HEK293 (cell line): ENCODE data around the gene MAP7D1.

Source experiments
- BCL11B ChIP-seq: fragments of 450-650 bp; formaldehyde crosslinking; IDR thresholded peaks from 2 replicates; pipeline ENCODE4 v1.5.1; 2016; ENCODE audit warnings: low read depth, missing biosample characterization, missing genetic modification characterization
- HOXC10 ChIP-seq: sonication (generic); formaldehyde crosslinking; IDR thresholded peaks from 2 replicates; pipeline ENCODE4 v1.8.1; 2023; ENCODE audit warnings: mild to moderate bottlenecking, missing genetic modification reagents
- KLF10 ChIP-seq: fragments of 450-650 bp; IDR thresholded peaks from 2 replicates; pipeline ENCODE4 v1.5.1; 2018; ENCODE audit warnings: missing biosample characterization, mild to moderate bottlenecking, missing genetic modification characterization
- KLF16 ChIP-seq: fragments of 450-650 bp; formaldehyde crosslinking; IDR thresholded peaks from 2 replicates; pipeline ENCODE4 v1.5.1; 2017; ENCODE audit warnings: missing biosample characterization, missing genetic modification characterization
- KLF17 ChIP-seq: fragments of 450-650 bp; formaldehyde crosslinking; IDR thresholded peaks from 2 replicates; pipeline ENCODE4 v1.5.1; 2016; ENCODE audit warnings: missing biosample characterization, missing genetic modification characterization
- KLF9 ChIP-seq: fragments of 450-650 bp; formaldehyde crosslinking; IDR thresholded peaks from 2 replicates; pipeline ENCODE4 v1.5.1; 2016; ENCODE audit warnings: missing biosample characterization, missing genetic modification characterization, low read depth
- SCRT2 ChIP-seq: fragments of 450-650 bp; formaldehyde crosslinking; IDR thresholded peaks from 2 replicates; pipeline ENCODE4 v1.5.1; 2016; ENCODE audit warnings: missing biosample characterization, missing genetic modification characterization
- ZBTB17 ChIP-seq: fragments of 450-650 bp; formaldehyde crosslinking; IDR thresholded peaks from 2 replicates; pipeline ENCODE4 v1.5.1; 2016; ENCODE audit warnings: missing biosample characterization, missing genetic modification characterization
- ZBTB6 ChIP-seq: fragments of 450-650 bp; formaldehyde crosslinking; IDR thresholded peaks from 2 replicates; pipeline ENCODE4 v1.5.1; 2017; ENCODE audit warnings: missing biosample characterization, missing genetic modification characterization
- ZBTB8A ChIP-seq: fragments of 450-650 bp; formaldehyde crosslinking; IDR thresholded peaks from 2 replicates; pipeline ENCODE4 v1.5.1; 2016; ENCODE audit warnings: missing biosample characterization, missing genetic modification characterization
- ZNF2 ChIP-seq: fragments of 450-650 bp; formaldehyde crosslinking; IDR thresholded peaks from 2 replicates; pipeline ENCODE4 v1.5.1; 2016; ENCODE audit warnings: missing biosample characterization, missing genetic modification characterization
- ZNF221 ChIP-seq: fragments of 450-650 bp; formaldehyde crosslinking; IDR thresholded peaks from 2 replicates; pipeline ENCODE4 v1.5.1; 2017; ENCODE audit warnings: missing biosample characterization, missing genetic modification characterization, borderline replicate concordance
- ZNF23 ChIP-seq: fragments of 450-650 bp; formaldehyde crosslinking; IDR thresholded peaks from 2 replicates; pipeline ENCODE4 v1.5.1; 2016; ENCODE audit warnings: missing biosample characterization, missing genetic modification characterization, borderline replicate concordance
- ZNF335 ChIP-seq: fragments of 450-650 bp; formaldehyde crosslinking; conservative IDR thresholded peaks from 2 replicates; pipeline ENCODE4 v1.5.1; 2016; ENCODE audit warnings: missing biosample characterization, missing genetic modification characterization
- ZNF341 ChIP-seq: fragments of 450-650 bp; formaldehyde crosslinking; IDR thresholded peaks from 2 replicates; pipeline ENCODE4; 2016; ENCODE audit warnings: low read depth, missing biosample characterization, missing genetic modification characterization
- ZNF350 ChIP-seq: fragments of 450-650 bp; formaldehyde crosslinking; IDR thresholded peaks from 2 replicates; pipeline ENCODE4 v1.5.0; 2017; ENCODE audit warnings: missing biosample characterization, mild to moderate bottlenecking, missing genetic modification characterization
- ZNF501 ChIP-seq: fragments of 450-650 bp; formaldehyde crosslinking; IDR thresholded peaks from 2 replicates; pipeline ENCODE4 v1.5.1; 2016; ENCODE audit warnings: missing biosample characterization, missing genetic modification characterization
- ZNF610 ChIP-seq: fragments of 450-650 bp; formaldehyde crosslinking; IDR thresholded peaks from 2 replicates; pipeline ENCODE4 v1.5.1; 2016; ENCODE audit warnings: missing biosample characterization, missing genetic modification characterization, borderline replicate concordance
- ZSCAN30 ChIP-seq: fragments of 450-650 bp; IDR thresholded peaks from 2 replicates; pipeline ENCODE4 v1.5.1; 2018; ENCODE audit warnings: missing biosample characterization, mild to moderate bottlenecking, missing genetic modification characterization, moderate library complexity
- ZXDB ChIP-seq: fragments of 450-650 bp; formaldehyde crosslinking; IDR thresholded peaks from 2 replicates; pipeline ENCODE4 v1.5.1; 2016; ENCODE audit warnings: missing biosample characterization, missing genetic modification characterization
- TF ChIP-seq, protein P1 (sequence below): fragments of 450-650 bp; formaldehyde crosslinking; IDR thresholded peaks from 2 replicates; pipeline ENCODE4 v1.5.1; 2016; ENCODE audit warnings: missing biosample characterization, missing genetic modification characterization
- TF ChIP-seq, protein P2 (sequence below): fragments of 450-650 bp; formaldehyde crosslinking; IDR thresholded peaks from 2 replicates; pipeline ENCODE4 v1.5.1; 2016; ENCODE audit warnings: missing biosample characterization, missing genetic modification characterization
- TF ChIP-seq, protein P3 (sequence below): fragments of 450-650 bp; formaldehyde crosslinking; IDR thresholded peaks from 2 replicates; pipeline ENCODE4 v1.5.1; 2016; ENCODE audit warnings: missing biosample characterization, missing genetic modification characterization
- TF ChIP-seq, protein P4 (sequence below): fragments of 450-650 bp; formaldehyde crosslinking; IDR thresholded peaks from 2 replicates; pipeline ENCODE4 v1.5.1; 2017; ENCODE audit warnings: missing biosample characterization, missing genetic modification characterization
- TF ChIP-seq, protein P5 (sequence below): fragments of 450-650 bp; formaldehyde crosslinking; IDR thresholded peaks from 2 replicates; pipeline ENCODE4 v1.5.1; 2016; ENCODE audit warnings: missing biosample characterization, missing genetic modification characterization

MAP7D1 gene

GRCh38 chr1:36156329-36157114 lies 562 bp downstream of the MAP7D1 start (continued):
- TF ChIP-seq, protein P1, sequence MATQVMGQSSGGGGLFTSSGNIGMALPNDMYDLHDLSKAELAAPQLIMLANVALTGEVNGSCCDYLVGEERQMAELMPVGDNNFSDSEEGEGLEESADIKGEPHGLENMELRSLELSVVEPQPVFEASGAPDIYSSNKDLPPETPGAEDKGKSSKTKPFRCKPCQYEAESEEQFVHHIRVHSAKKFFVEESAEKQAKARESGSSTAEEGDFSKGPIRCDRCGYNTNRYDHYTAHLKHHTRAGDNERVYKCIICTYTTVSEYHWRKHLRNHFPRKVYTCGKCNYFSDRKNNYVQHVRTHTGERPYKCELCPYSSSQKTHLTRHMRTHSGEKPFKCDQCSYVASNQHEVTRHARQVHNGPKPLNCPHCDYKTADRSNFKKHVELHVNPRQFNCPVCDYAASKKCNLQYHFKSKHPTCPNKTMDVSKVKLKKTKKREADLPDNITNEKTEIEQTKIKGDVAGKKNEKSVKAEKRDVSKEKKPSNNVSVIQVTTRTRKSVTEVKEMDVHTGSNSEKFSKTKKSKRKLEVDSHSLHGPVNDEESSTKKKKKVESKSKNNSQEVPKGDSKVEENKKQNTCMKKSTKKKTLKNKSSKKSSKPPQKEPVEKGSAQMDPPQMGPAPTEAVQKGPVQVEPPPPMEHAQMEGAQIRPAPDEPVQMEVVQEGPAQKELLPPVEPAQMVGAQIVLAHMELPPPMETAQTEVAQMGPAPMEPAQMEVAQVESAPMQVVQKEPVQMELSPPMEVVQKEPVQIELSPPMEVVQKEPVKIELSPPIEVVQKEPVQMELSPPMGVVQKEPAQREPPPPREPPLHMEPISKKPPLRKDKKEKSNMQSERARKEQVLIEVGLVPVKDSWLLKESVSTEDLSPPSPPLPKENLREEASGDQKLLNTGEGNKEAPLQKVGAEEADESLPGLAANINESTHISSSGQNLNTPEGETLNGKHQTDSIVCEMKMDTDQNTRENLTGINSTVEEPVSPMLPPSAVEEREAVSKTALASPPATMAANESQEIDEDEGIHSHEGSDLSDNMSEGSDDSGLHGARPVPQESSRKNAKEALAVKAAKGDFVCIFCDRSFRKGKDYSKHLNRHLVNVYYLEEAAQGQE (tag by site-specific recombination) = no peak
- TF ChIP-seq, protein P2, sequence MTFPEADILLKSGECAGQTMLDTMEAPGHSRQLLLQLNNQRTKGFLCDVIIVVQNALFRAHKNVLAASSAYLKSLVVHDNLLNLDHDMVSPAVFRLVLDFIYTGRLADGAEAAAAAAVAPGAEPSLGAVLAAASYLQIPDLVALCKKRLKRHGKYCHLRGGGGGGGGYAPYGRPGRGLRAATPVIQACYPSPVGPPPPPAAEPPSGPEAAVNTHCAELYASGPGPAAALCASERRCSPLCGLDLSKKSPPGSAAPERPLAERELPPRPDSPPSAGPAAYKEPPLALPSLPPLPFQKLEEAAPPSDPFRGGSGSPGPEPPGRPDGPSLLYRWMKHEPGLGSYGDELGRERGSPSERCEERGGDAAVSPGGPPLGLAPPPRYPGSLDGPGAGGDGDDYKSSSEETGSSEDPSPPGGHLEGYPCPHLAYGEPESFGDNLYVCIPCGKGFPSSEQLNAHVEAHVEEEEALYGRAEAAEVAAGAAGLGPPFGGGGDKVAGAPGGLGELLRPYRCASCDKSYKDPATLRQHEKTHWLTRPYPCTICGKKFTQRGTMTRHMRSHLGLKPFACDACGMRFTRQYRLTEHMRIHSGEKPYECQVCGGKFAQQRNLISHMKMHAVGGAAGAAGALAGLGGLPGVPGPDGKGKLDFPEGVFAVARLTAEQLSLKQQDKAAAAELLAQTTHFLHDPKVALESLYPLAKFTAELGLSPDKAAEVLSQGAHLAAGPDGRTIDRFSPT (tag by site-specific recombination) = peak; percentile 88
- TF ChIP-seq, protein P3, sequence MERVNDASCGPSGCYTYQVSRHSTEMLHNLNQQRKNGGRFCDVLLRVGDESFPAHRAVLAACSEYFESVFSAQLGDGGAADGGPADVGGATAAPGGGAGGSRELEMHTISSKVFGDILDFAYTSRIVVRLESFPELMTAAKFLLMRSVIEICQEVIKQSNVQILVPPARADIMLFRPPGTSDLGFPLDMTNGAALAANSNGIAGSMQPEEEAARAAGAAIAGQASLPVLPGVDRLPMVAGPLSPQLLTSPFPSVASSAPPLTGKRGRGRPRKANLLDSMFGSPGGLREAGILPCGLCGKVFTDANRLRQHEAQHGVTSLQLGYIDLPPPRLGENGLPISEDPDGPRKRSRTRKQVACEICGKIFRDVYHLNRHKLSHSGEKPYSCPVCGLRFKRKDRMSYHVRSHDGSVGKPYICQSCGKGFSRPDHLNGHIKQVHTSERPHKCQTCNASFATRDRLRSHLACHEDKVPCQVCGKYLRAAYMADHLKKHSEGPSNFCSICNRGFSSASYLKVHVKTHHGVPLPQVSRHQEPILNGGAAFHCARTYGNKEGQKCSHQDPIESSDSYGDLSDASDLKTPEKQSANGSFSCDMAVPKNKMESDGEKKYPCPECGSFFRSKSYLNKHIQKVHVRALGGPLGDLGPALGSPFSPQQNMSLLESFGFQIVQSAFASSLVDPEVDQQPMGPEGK (tag by site-specific recombination) = peak; percentile 94
- TF ChIP-seq ZNF23 (tag by site-specific recombination) (no peak), ZBTB8A (peak; percentile 63), ZNF610 (tag by site-specific recombination) (no peak), SCRT2 (peak; percentile 100), ZNF335 (tag by site-specific recombination) (peak; percentile 79), BCL11B (tag by site-specific recombination) (peak; percentile 79; the same call in 1 of the 2 replicates), KLF10 (0 out of 2 replicates have a peak, but pooled peaks have one; percentile 6), ZBTB6 (tag by site-specific recombination) (0 out of 2 replicates have a peak, but pooled peaks have one; percentile 13), ZXDB (tag by site-specific recombination) (peak; percentile 71; the same call in 1 of the 2 replicates), ZSCAN30 (tag by site-specific recombination) (0 out of 2 replicates have a peak, but pooled peaks have one; percentile 76), KLF17 (tag by site-specific recombination) (peak; percentile 59; the same call in 1 of the 2 replicates), HOXC10 (CRISPR knock-in tag) (no peak), ZNF350 (no peak), ZNF2 (peak; percentile 61; the same call in 1 of the 2 replicates), ZNF501 (tag by site-specific recombination) (peak; percentile 95), ZNF221 (tag by site-specific recombination) (no peak), KLF9 (tag by site-specific recombination) (peak; percentile 56), ZNF341 (peak; percentile 42; the same call in 1 of the 2 replicates), KLF16 (tag by site-specific recombination) (peak; percentile 80; the same call in 1 of the 2 replicates), ZBTB17 (tag by site-specific recombination) (peak; percentile 73)
- TF ChIP-seq, protein P4, sequence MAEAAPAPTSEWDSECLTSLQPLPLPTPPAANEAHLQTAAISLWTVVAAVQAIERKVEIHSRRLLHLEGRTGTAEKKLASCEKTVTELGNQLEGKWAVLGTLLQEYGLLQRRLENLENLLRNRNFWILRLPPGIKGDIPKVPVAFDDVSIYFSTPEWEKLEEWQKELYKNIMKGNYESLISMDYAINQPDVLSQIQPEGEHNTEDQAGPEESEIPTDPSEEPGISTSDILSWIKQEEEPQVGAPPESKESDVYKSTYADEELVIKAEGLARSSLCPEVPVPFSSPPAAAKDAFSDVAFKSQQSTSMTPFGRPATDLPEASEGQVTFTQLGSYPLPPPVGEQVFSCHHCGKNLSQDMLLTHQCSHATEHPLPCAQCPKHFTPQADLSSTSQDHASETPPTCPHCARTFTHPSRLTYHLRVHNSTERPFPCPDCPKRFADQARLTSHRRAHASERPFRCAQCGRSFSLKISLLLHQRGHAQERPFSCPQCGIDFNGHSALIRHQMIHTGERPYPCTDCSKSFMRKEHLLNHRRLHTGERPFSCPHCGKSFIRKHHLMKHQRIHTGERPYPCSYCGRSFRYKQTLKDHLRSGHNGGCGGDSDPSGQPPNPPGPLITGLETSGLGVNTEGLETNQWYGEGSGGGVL = peak; percentile 99
- TF ChIP-seq, protein P5, sequence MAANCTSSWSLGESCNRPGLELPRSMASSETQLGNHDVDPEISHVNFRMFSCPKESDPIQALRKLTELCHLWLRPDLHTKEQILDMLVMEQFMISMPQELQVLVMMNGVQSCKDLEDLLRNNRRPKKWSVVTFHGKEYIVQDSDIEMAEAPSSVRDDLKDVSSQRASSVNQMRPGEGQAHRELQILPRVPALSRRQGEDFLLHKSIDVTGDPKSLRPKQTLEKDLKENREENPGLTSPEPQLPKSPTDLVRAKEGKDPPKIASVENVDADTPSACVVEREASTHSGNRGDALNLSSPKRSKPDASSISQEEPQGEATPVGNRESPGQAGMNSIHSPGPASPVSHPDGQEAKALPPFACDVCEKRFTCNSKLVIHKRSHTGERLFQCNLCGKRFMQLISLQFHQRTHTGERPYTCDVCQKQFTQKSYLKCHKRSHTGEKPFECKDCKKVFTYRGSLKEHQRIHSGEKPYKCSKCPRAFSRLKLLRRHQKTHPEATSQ (tag by site-specific recombination) = peak; percentile 46; the same call in 1 of the 2 replicates
